IMR-90 (cell line): ENCODE data around the gene MINAR2. TPM values are rescaled to one million over a fixed set of nuclear protein-coding genes. Genes with fewer than 3 reads are reported as not detected.

Source experiments
- ATAC-seq: fragments of 200-7000 bp; cut with Tn5 transposase; 2 replicates; pipeline ENCODE4 v1.9.1; 2020; ENCODE audit warnings: low read depth, mild to moderate bottlenecking, moderate library complexity
- BruUV-seq: library from RNA; stranded (reverse); fragments of 400-500 nt; replicated peaks from 2 replicates; lab custom pipeline; 2021; lab: Mats Ljungman, UMichigan
- CTCF ChIA-PET: fragments of 300-600 bp; formaldehyde crosslinking; extraction: SDS; loops from one replicate; lab custom pipeline; 2021; ENCODE audit warnings: antibody characterized with exemption; lab: Yijun Ruan, JAX
- POLR2A ChIA-PET: fragments of 300-600 bp; sonication (Branson Sonifier 250); formaldehyde crosslinking; loops from one replicate; lab custom pipeline; 2022; ENCODE audit warnings: antibody characterized with exemption; ENCODE audit not compliant: unreplicated experiment; lab: Charles Lee
- DNase-seq: peaks from one replicate; pipeline ENCODE4 v3.0.0; 2013
- H2AFZ ChIP-seq: replicated peaks from 2 replicates; pipeline ENCODE3; 2013; ENCODE audit warnings: low read length, mild to moderate bottlenecking; ENCODE audit not compliant: poor library complexity
- H2AK5ac ChIP-seq: 2 replicates; pipeline ENCODE4 v1.6.1; 2013; ENCODE audit warnings: low read depth, low read length, inconsistent platforms
- H2AK9ac ChIP-seq: replicated peaks from 2 replicates; pipeline ENCODE3; 2013; ENCODE audit warnings: mild to moderate bottlenecking, low read depth, low read length, moderate library complexity; ENCODE audit not compliant: poor library complexity
- H2BK120ac ChIP-seq: 2 replicates; pipeline ENCODE4 v1.6.1; 2013; ENCODE audit warnings: low read depth, low read length, inconsistent platforms
- H2BK15ac ChIP-seq: 3 replicates; pipeline ENCODE4 v1.6.1; 2013; ENCODE audit warnings: low read depth, low read length, inconsistent platforms
- H2BK20ac ChIP-seq: 2 replicates; pipeline ENCODE4 v1.6.1; 2013; ENCODE audit warnings: low read depth, mild to moderate bottlenecking, inconsistent platforms, low read length, moderate library complexity
- H2BK5ac ChIP-seq: 2 replicates; pipeline ENCODE4 v1.6.1; 2013; ENCODE audit warnings: mild to moderate bottlenecking, low read depth, low read length, inconsistent platforms; ENCODE audit not compliant: poor library complexity, severe bottlenecking
- H3K14ac ChIP-seq: replicated peaks from 2 replicates; pipeline ENCODE4 v1.6.1; 2013; ENCODE audit warnings: low read depth, low read length, inconsistent platforms
- H3K18ac ChIP-seq: 2 replicates; pipeline ENCODE4 v1.6.1; 2013; ENCODE audit warnings: low read depth, low read length, control low read depth
- H3K23ac ChIP-seq: 2 replicates; pipeline ENCODE4 v1.6.1; 2013; ENCODE audit warnings: low read depth, low read length, inconsistent platforms
- H3K27ac ChIP-seq: 2 replicates; pipeline ENCODE4 v1.5.1; 2013; ENCODE audit warnings: mild to moderate bottlenecking, control low read depth, low read length; ENCODE audit not compliant: insufficient read depth
- H3K27me3 ChIP-seq: 2 replicates; pipeline ENCODE4 v1.6.1; 2013; ENCODE audit warnings: low read length; ENCODE audit not compliant: control insufficient read depth, insufficient read depth
- H3K36me3 ChIP-seq: 2 replicates; pipeline ENCODE4 v1.6.1; 2013; ENCODE audit warnings: low read length, mixed read lengths; ENCODE audit not compliant: control insufficient read depth, insufficient read depth
- H3K4ac ChIP-seq: 2 replicates; pipeline ENCODE4 v1.6.1; 2013; ENCODE audit warnings: low read depth, low read length, inconsistent platforms
- H3K4me1 ChIP-seq: 2 replicates; pipeline ENCODE4 v1.6.1; 2013; ENCODE audit warnings: low read length, mixed read lengths; ENCODE audit not compliant: control insufficient read depth, insufficient read depth
- H3K4me2 ChIP-seq: 2 replicates; pipeline ENCODE4 v1.6.1; 2013; ENCODE audit warnings: low read depth, mild to moderate bottlenecking, control low read depth, low read length, moderate library complexity
- H3K4me3 ChIP-seq: 2 replicates; pipeline ENCODE4 v1.5.1; 2013; ENCODE audit warnings: low read depth, mild to moderate bottlenecking, control low read depth, low read length, moderate library complexity; ENCODE audit not compliant: insufficient read depth
- H3K56ac ChIP-seq: 2 replicates; pipeline ENCODE4 v1.6.1; 2013; ENCODE audit warnings: low read length, inconsistent platforms; ENCODE audit not compliant: insufficient read depth; ENCODE audit errors: extremely low read depth
- H3K79me1 ChIP-seq, 2 experiments: 2 replicates each; pipeline ENCODE4 v1.6.1; 2013; ENCODE audit warnings: low read length in 2 of 2, inconsistent platforms in 1 of 2, low read depth in 1 of 2
- H3K9ac ChIP-seq: 2 replicates; pipeline ENCODE4 v1.6.1; 2013; ENCODE audit warnings: low read depth, low read length, control low read depth
- H3K9me1 ChIP-seq: 2 replicates; pipeline ENCODE4 v1.6.1; 2013; ENCODE audit warnings: low read length, inconsistent platforms; ENCODE audit not compliant: insufficient read depth
- H3K9me3 ChIP-seq: 2 replicates; pipeline ENCODE4 v1.6.1; 2013; ENCODE audit warnings: low read length; ENCODE audit not compliant: control insufficient read depth, insufficient read depth
- H4K20me1 ChIP-seq: 2 replicates; pipeline ENCODE4 v1.6.1; 2013; ENCODE audit warnings: low read length, inconsistent platforms; ENCODE audit not compliant: insufficient read depth
- H4K5ac ChIP-seq: 2 replicates; pipeline ENCODE4 v1.6.1; 2013; ENCODE audit warnings: mild to moderate bottlenecking, low read depth, low read length, control low read depth
- H4K8ac ChIP-seq, 2 experiments: 2 replicates each; pipeline ENCODE4 v1.6.1; 2013; ENCODE audit warnings: low read depth in 2 of 2, low read length in 2 of 2, control low read depth in 1 of 2, inconsistent platforms in 1 of 2
- H4K91ac ChIP-seq: 2 replicates; pipeline ENCODE4 v1.6.1; 2013; ENCODE audit warnings: low read depth, low read length, inconsistent platforms; ENCODE audit not compliant: insufficient read depth
- BHLHE40 ChIP-seq: fragments of 150-350 bp; IDR thresholded peaks from 2 replicates; pipeline ENCODE4 v1.6.1; 2016; ENCODE audit warnings: mild to moderate bottlenecking, low read depth, low read length
- CEBPB ChIP-seq: IDR thresholded peaks from 2 replicates; pipeline ENCODE4 v1.6.1; 2012; ENCODE audit warnings: low read depth, low read length, improper control_type of control experiment
- CHD1 ChIP-seq: IDR thresholded peaks from 2 replicates; pipeline ENCODE4 v1.6.1; 2012; ENCODE audit warnings: low read depth, low read length, improper control_type of control experiment
- MAFK ChIP-seq: IDR thresholded peaks from 2 replicates; pipeline ENCODE4 v1.6.1; 2012; ENCODE audit warnings: low read depth, low read length, improper control_type of control experiment
- MAZ ChIP-seq: IDR thresholded peaks from 2 replicates; pipeline ENCODE4 v1.6.1; 2012; ENCODE audit warnings: low read depth, mild to moderate bottlenecking, low read length, improper control_type of control experiment, moderate library complexity, borderline replicate concordance
- MXI1 ChIP-seq: IDR thresholded peaks from 2 replicates; pipeline ENCODE4 v1.6.1; 2012; ENCODE audit warnings: low read depth, mild to moderate bottlenecking, low read length, moderate library complexity, borderline replicate concordance
- NFE2L2 ChIP-seq: fragments of 150-350 bp; IDR thresholded peaks from 2 replicates; pipeline ENCODE4 v1.6.1; 2016; ENCODE audit warnings: low read depth, mild to moderate bottlenecking, low read length
- RCOR1 ChIP-seq: IDR thresholded peaks from 2 replicates; pipeline ENCODE4 v1.6.1; 2012; ENCODE audit warnings: mild to moderate bottlenecking, low read length, improper control_type of control experiment; ENCODE audit not compliant: insufficient replicate concordance
- RFX5 ChIP-seq: IDR thresholded peaks from 2 replicates; pipeline ENCODE4 v1.8.0; 2012; ENCODE audit warnings: low read depth, mild to moderate bottlenecking, low read length, moderate library complexity
- SMC3 ChIP-seq: fragments of 150-350 bp; IDR thresholded peaks from 2 replicates; pipeline ENCODE4 v1.6.1; 2016; ENCODE audit warnings: low read depth, mild to moderate bottlenecking, antibody characterized with exemption, low read length, moderate library complexity
- WGBS, 2 experiments: methylation state at CpG; one replicate each; pipeline versions ENCODE4 v1.1.5 to v1.1.7; 2013; ENCODE audit warnings: missing lambda C conversion rate in 2 of 2; ENCODE audit not compliant: insufficient read length in 1 of 2; ENCODE audit errors: extremely low coverage in 2 of 2; 5-methylcytosine and 5-hydroxymethylcytosine counted together
- dilution Hi-C: fragments of 300-500 bp; cut with HindIII; formaldehyde crosslinking; loops from one replicate; pipeline ENCODE4 v1.14.3; 2018; ENCODE audit warnings: low sequenced_read_pairs; ENCODE audit not compliant: unreplicated experiment
- in situ Hi-C: fragments of 300-500 bp; cut with MboI; formaldehyde crosslinking; loops from 3 replicates; pipeline ENCODE4 v1.14.3; 2019; ENCODE audit warnings: low sequenced_read_pairs, inconsistent platforms, mixed read lengths
- intact Hi-C: fragments of 100-400 bp; cut with micrococcal nuclease; formaldehyde crosslinking; loops from 2 replicates; pipeline ENCODE4 v1.10.0; 2022
- polyA plus RNA-seq, 3 experiments: library from polyadenylated mRNA; depleted of rRNA; stranded (reverse); fragments of >200 nt; gene quantifications; 2 replicates each; pipeline ENCODE4 v1.2.3, GENCODE V29; 2012; ENCODE audit warnings: low replicate concordance in 1 of 3
- total RNA-seq: library from RNA; depleted of rRNA; stranded (reverse); fragments of >200 nt; gene quantifications from 2 replicates; pipeline ENCODE4 v1.2.3, GENCODE V29; 2012
- TF ChIP-seq, protein P1 (sequence below): fragments of 150-350 bp; IDR thresholded peaks from 2 replicates; pipeline ENCODE4 v1.6.1; 2017; ENCODE audit warnings: mild to moderate bottlenecking, antibody characterized with exemption, low read length, low read depth
- TF ChIP-seq, protein P2 (sequence below): fragments of 150-350 bp; IDR thresholded peaks from 2 replicates; pipeline ENCODE4 v1.6.1; 2016; ENCODE audit warnings: low read depth, mild to moderate bottlenecking, low read length, moderate library complexity, borderline replicate concordance

The MINAR2 gene
- total and polyA plus RNA-seq, 2 of the 4 experiments (the other 2 are of a cell fraction): not detected

DNA sequence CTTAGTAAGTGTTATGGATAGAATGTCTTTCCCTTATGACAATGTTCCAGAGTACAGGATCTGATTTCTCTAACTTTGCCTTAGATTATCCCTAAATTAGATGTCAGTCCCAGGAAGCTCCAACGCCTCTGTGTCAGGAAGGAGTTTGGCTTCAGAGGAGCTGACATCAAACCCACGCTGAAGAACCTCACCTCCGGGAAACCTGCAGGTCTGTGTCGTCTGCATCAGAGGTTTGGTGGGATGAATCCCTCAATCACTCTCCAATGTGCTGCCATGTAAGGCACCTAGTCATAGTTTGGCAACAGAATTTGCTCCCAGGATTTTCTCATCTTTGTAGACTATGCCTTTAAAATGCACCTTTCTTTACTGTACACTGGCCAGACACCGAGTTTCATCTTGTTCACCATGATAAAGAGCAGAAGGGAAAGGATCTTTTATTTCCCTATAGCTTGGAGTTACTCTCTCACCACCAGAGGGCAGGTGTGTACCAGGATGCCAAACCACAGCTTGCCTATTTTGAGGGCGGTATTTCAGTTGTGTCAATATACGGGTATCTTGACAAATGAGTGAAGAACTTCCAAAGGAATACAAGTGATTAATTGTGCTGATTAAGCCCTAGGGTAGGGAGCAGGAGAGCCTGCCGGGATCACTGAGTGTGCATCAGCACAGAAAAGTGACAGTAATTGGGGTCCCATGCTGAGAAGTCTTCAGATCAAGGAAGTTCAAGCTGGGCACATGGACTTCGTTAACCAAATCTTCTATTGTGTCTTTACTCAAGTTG lies 23.4 kb downstream of the MINAR2 start (continued):
- TF ChIP-seq CEBPB: no peak
- TF ChIP-seq SMC3: peak; percentile 61
- TF ChIP-seq MXI1: no peak
- no peak for TF ChIP-seq RFX5
- TF ChIP-seq MAZ: no peak

DNA sequence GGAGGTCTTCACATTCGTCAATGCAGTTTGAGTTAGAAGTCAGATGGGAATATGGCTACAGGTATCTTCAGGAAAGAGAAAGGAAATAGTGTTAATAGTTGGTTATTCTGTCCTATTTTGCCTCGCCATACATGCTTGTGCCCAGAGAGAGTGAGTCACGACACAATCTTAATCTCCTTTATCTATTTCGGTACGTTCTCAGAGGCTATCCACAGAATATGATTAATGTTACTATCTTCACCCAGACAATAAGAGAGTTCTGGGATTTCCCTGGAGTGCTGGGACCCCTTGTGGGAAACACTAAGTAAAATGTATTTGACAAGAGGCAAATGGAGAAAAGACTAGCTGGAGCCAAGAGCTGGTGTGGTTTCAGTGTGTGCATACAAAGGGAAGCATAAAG lies 25.5 kb downstream of the MINAR2 start:
- Histone ChIP-seq H3K9ac (no peak overlapping the region), H3K9me1 (no peaks in the 10 kb centered on the region), H3K23ac (no peak overlapping the region), H3K79me1 (no peaks in the 10 kb centered on the region), H3K18ac (no peak overlapping the region), H2BK120ac (no peak overlapping the region), H4K5ac (no peak overlapping the region), H2AK5ac (no peak overlapping the region), H2AK9ac (no peak overlapping the region), H3K4ac (no peak overlapping the region), H3K27ac (no peak overlapping the region), H3K56ac (no peak overlapping the region), H3K14ac (no peak overlapping the region), H4K8ac (no peak overlapping the region), H4K91ac (no peak overlapping the region), H2BK5ac (no peak overlapping the region), H3K4me1 (no peaks in the 10 kb centered on the region), H3K4me2 (no peak overlapping the region), H3K9me3 (no peaks in the 10 kb centered on the region), H4K20me1 (no peaks in the 10 kb centered on the region), H3K4me3 (no peak overlapping the region), H2AFZ (no peak overlapping the region), H3K36me3 (no peaks in the 10 kb centered on the region), H2BK15ac (no peak overlapping the region), H2BK20ac (no peak overlapping the region), H3K27me3 (no peaks in the 10 kb centered on the region)
- no CpG with 5 or more reads among the region's 5 CpGs for WGBS, 2 experiments
- no peak for ATAC-seq
- in situ Hi-C loops (loop anchor here (10.0 kb wide), 1 partner anchor 869 kb away; no protein-coding TSS in a partner anchor), dilution Hi-C loops (no loop called here), intact Hi-C loops (no loop called here)
- BruUV-seq: no TSS peak
- no peak for DNase-seq
- CTCF ChIA-PET: no interaction called here
- POLR2A ChIA-PET: no interaction called here
- TF ChIP-seq MAFK: no peak
- TF ChIP-seq CHD1: no peak
- no peak for TF ChIP-seq BHLHE40
- no peak for TF ChIP-seq CEBPB
- no peak for TF ChIP-seq NFE2L2
- TF ChIP-seq, protein P1, sequence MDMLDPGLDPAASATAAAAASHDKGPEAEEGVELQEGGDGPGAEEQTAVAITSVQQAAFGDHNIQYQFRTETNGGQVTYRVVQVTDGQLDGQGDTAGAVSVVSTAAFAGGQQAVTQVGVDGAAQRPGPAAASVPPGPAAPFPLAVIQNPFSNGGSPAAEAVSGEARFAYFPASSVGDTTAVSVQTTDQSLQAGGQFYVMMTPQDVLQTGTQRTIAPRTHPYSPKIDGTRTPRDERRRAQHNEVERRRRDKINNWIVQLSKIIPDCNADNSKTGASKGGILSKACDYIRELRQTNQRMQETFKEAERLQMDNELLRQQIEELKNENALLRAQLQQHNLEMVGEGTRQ: no peak
- TF ChIP-seq MAZ: no peak
- no peak for TF ChIP-seq RCOR1
- TF ChIP-seq, protein P2, sequence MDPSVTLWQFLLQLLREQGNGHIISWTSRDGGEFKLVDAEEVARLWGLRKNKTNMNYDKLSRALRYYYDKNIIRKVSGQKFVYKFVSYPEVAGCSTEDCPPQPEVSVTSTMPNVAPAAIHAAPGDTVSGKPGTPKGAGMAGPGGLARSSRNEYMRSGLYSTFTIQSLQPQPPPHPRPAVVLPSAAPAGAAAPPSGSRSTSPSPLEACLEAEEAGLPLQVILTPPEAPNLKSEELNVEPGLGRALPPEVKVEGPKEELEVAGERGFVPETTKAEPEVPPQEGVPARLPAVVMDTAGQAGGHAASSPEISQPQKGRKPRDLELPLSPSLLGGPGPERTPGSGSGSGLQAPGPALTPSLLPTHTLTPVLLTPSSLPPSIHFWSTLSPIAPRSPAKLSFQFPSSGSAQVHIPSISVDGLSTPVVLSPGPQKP: no peak
